WTC11 (cell line): ENCODE results near the gene PPP1R12B. TPM values are rescaled to one million over a fixed set of nuclear protein-coding genes. Genes with fewer than 3 reads are reported as not detected.

ENCODE experiments used
- ATAC-seq: fragments of 200-7000 bp; cut with Tn5 transposase; 2 replicates; pipeline ENCODE4 v1.10.0; 2021; ENCODE audit warnings: mild to moderate bottlenecking, moderate library complexity
- CTCF ChIA-PET: fragments of 300-600 bp; sonication (Branson Sonifier 250); formaldehyde crosslinking; loops from one replicate; lab custom pipeline; 2021; ENCODE audit warnings: antibody characterized with exemption; lab: Charles Lee
- POLR2A ChIA-PET: fragments of 350-600 bp; sonication (Branson Sonifier 250); formaldehyde crosslinking; loops from one replicate; lab custom pipeline; 2021; ENCODE audit warnings: antibody characterized with exemption; lab: Charles Lee
- DNase-seq: peaks from one replicate; pipeline ENCODE4 v3.0.0; 2021; ENCODE audit warnings: low spot score
- H3K27ac Mint-ChIP-seq: 2 replicates; pipeline ENCODE4 v1.8.0; 2021; ENCODE audit warnings: mixed read lengths
- H3K27me3 Mint-ChIP-seq: 2 replicates; pipeline ENCODE4 v1.8.0; 2021; ENCODE audit warnings: low read depth, mild to moderate bottlenecking, moderate library complexity, mixed read lengths
- H3K36me3 Mint-ChIP-seq: 2 replicates; pipeline ENCODE4 v1.8.0; 2021; ENCODE audit warnings: mixed read lengths
- H3K4me1 Mint-ChIP-seq: 2 replicates; pipeline ENCODE4 v1.8.0; 2022; ENCODE audit warnings: mixed read lengths
- H3K4me3 Mint-ChIP-seq: 2 replicates; pipeline ENCODE4 v1.8.0; 2021; ENCODE audit warnings: mild to moderate bottlenecking, moderate library complexity, mixed read lengths
- H3K9me3 Mint-ChIP-seq: 2 replicates; pipeline ENCODE4 v1.8.0; 2021; ENCODE audit warnings: mixed read lengths
- FOXK1 ChIP-seq: sonication (generic); formaldehyde crosslinking; IDR thresholded peaks from 2 replicates; pipeline ENCODE4 v1.8.0; 2022; ENCODE audit warnings: mild to moderate bottlenecking, moderate library complexity, missing genetic modification reagents
- IRF2 ChIP-seq: sonication (generic); formaldehyde crosslinking; IDR thresholded peaks from 2 replicates; pipeline ENCODE4 v1.8.0; 2022; ENCODE audit warnings: low read depth, missing genetic modification reagents, borderline replicate concordance
- JUN ChIP-seq: sonication (generic); formaldehyde crosslinking; IDR thresholded peaks from 2 replicates; pipeline ENCODE4 v1.8.0; 2023; ENCODE audit warnings: mild to moderate bottlenecking, missing genetic modification reagents
- MYBL2 ChIP-seq: sonication (generic); formaldehyde crosslinking; IDR thresholded peaks from 2 replicates; pipeline ENCODE4 v1.8.1; 2023; ENCODE audit warnings: mild to moderate bottlenecking, moderate library complexity, missing genetic modification reagents
- NFATC4 ChIP-seq: fragments of 250-450 bp; sonication (Bioruptor Pico); IDR thresholded peaks from 2 replicates; pipeline ENCODE4 v1.9.0; 2021; ENCODE audit warnings: mild to moderate bottlenecking
- NR1H2 ChIP-seq: sonication (generic); formaldehyde crosslinking; IDR thresholded peaks from 2 replicates; pipeline ENCODE4 v1.9.0; 2021; ENCODE audit warnings: mild to moderate bottlenecking, moderate library complexity, missing genetic modification reagents
- NR2C2 ChIP-seq: sonication (generic); formaldehyde crosslinking; IDR thresholded peaks from 2 replicates; pipeline ENCODE4 v1.8.0; 2022; ENCODE audit warnings: mild to moderate bottlenecking, missing genetic modification reagents
- SMAD4 ChIP-seq: sonication (generic); formaldehyde crosslinking; IDR thresholded peaks from 2 replicates; pipeline ENCODE4 v1.8.0; 2022; ENCODE audit warnings: mild to moderate bottlenecking, missing genetic modification reagents
- TEAD1 ChIP-seq: sonication (generic); formaldehyde crosslinking; IDR thresholded peaks from 2 replicates; pipeline ENCODE4 v1.8.0; 2022; ENCODE audit warnings: mild to moderate bottlenecking, missing genetic modification reagents
- ZNF138 ChIP-seq: sonication (generic); formaldehyde crosslinking; conservative IDR thresholded peaks from 2 replicates; pipeline ENCODE4 v1.8.1; 2022; ENCODE audit warnings: mild to moderate bottlenecking, moderate library complexity, missing genetic modification reagents
- ZNF396 ChIP-seq: fragments of 250-450 bp; sonication (Bioruptor Pico); IDR thresholded peaks from 2 replicates; pipeline ENCODE4 v1.8.0; 2021; ENCODE audit warnings: mild to moderate bottlenecking, moderate library complexity, borderline replicate concordance
- ZNF416 ChIP-seq: fragments of 250-450 bp; sonication (Bioruptor Pico); IDR thresholded peaks from 2 replicates; pipeline ENCODE4 v1.9.0; 2021; ENCODE audit warnings: mild to moderate bottlenecking, inconsistent platforms
- ZNF423 ChIP-seq: fragments of 250-450 bp; sonication (Bioruptor Pico); IDR thresholded peaks from 2 replicates; pipeline ENCODE4 v2.1.2; 2022; ENCODE audit warnings: mild to moderate bottlenecking, moderate library complexity
- total RNA-seq: library from RNA; stranded (reverse); gene quantifications from 3 replicates; pipeline ENCODE4 v1.2.3, GENCODE V29; 2021
- TF ChIP-seq, protein P1 (sequence below): fragments of 200-600 bp; IDR thresholded peaks from 2 replicates; pipeline ENCODE4 v1.8.0; 2022; ENCODE audit warnings: antibody characterized with exemption
- TF ChIP-seq, protein P2 (sequence below): sonication (generic); formaldehyde crosslinking; IDR thresholded peaks from 2 replicates; pipeline ENCODE4 v1.8.0; 2022; ENCODE audit warnings: missing genetic modification reagents
- TF ChIP-seq, protein P3 (sequence below): sonication (generic); formaldehyde crosslinking; conservative IDR thresholded peaks from 2 replicates; pipeline ENCODE4 v1.8.1; 2023; ENCODE audit warnings: mild to moderate bottlenecking, low read depth, missing genetic modification reagents, moderate library complexity
- TF ChIP-seq, protein P4 (sequence below): sonication (generic); formaldehyde crosslinking; IDR thresholded peaks from 2 replicates; pipeline ENCODE4 v1.8.1; 2023; ENCODE audit warnings: mild to moderate bottlenecking, moderate library complexity, missing genetic modification reagents
- TF ChIP-seq, protein P5 (sequence below): sonication (generic); formaldehyde crosslinking; IDR thresholded peaks from 2 replicates; pipeline ENCODE4 v1.8.1; 2023; ENCODE audit warnings: mild to moderate bottlenecking, missing genetic modification reagents, moderate library complexity
- TF ChIP-seq, protein P6 (sequence below): sonication (generic); formaldehyde crosslinking; IDR thresholded peaks from 2 replicates; pipeline ENCODE4 v1.8.1; 2023; ENCODE audit warnings: mild to moderate bottlenecking, missing genetic modification reagents
- TF ChIP-seq, protein P7 (sequence below): sonication (generic); formaldehyde crosslinking; IDR thresholded peaks from 2 replicates; pipeline ENCODE4 v1.8.1; 2022; ENCODE audit warnings: mild to moderate bottlenecking, moderate library complexity, missing genetic modification reagents

The PPP1R12B gene
- total RNA-seq, 1 experiment from 2014 or later, result 19.2 TPM

DNA sequence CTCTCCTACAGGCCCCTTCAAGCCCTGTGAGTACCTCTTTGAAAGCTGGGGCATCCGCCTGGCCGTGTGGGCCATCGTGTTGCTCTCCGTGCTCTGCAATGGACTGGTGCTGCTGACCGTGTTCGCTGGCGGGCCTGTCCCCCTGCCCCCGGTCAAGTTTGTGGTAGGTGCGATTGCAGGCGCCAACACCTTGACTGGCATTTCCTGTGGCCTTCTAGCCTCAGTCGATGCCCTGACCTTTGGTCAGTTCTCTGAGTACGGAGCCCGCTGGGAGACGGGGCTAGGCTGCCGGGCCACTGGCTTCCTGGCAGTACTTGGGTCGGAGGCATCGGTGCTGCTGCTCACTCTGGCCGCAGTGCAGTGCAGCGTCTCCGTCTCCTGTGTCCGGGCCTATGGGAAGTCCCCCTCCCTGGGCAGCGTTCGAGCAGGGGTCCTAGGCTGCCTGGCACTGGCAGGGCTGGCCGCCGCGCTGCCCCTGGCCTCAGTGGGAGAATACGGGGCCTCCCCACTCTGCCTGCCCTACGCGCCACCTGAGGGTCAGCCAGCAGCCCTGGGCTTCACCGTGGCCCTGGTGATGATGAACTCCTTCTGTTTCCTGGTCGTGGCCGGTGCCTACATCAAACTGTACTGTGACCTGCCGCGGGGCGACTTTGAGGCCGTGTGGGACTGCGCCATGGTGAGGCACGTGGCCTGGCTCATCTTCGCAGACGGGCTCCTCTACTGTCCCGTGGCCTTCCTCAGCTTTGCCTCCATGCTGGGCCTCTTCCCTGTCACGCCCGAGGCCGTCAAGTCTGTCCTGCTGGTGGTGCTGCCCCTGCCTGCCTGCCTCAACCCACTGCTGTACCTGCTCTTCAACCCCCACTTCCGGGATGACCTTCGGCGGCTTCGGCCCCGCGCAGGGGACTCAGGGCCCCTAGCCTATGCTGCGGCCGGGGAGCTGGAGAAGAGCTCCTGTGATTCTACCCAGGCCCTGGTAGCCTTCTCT is 30.3 kb upstream of the PPP1R12B start:
- no peak for ATAC-seq
- ChIA-PET CTCF (interaction anchor here (1.4 to 6.9 kb wide), 3 partner anchors 125 to 164 kb away, joined by 3 to 49 read pairs (median 7); partner anchors contain the start of gene LGR6), POLR2A (no interaction called here)
- H3K36me3 Mint-ChIP-seq, result no peaks in the 10 kb centered on the region
- no peak for DNase-seq
- H3K27ac Mint-ChIP-seq, result no peak overlapping the region
- TF ChIP-seq NR1H2, result no peak
- TF ChIP-seq, protein P1, sequence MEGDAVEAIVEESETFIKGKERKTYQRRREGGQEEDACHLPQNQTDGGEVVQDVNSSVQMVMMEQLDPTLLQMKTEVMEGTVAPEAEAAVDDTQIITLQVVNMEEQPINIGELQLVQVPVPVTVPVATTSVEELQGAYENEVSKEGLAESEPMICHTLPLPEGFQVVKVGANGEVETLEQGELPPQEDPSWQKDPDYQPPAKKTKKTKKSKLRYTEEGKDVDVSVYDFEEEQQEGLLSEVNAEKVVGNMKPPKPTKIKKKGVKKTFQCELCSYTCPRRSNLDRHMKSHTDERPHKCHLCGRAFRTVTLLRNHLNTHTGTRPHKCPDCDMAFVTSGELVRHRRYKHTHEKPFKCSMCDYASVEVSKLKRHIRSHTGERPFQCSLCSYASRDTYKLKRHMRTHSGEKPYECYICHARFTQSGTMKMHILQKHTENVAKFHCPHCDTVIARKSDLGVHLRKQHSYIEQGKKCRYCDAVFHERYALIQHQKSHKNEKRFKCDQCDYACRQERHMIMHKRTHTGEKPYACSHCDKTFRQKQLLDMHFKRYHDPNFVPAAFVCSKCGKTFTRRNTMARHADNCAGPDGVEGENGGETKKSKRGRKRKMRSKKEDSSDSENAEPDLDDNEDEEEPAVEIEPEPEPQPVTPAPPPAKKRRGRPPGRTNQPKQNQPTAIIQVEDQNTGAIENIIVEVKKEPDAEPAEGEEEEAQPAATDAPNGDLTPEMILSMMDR, result no peak
- TF ChIP-seq, all 79 proteins: peak for 0
- H3K9me3 Mint-ChIP-seq, result no peaks in the 10 kb centered on the region
- H3K4me3 Mint-ChIP-seq, result no peak overlapping the region
- no peaks in the 10 kb centered on the region for H3K27me3 Mint-ChIP-seq
- peaks cover 15% of the 10 kb centered on the region for H3K4me1 Mint-ChIP-seq

DNA sequence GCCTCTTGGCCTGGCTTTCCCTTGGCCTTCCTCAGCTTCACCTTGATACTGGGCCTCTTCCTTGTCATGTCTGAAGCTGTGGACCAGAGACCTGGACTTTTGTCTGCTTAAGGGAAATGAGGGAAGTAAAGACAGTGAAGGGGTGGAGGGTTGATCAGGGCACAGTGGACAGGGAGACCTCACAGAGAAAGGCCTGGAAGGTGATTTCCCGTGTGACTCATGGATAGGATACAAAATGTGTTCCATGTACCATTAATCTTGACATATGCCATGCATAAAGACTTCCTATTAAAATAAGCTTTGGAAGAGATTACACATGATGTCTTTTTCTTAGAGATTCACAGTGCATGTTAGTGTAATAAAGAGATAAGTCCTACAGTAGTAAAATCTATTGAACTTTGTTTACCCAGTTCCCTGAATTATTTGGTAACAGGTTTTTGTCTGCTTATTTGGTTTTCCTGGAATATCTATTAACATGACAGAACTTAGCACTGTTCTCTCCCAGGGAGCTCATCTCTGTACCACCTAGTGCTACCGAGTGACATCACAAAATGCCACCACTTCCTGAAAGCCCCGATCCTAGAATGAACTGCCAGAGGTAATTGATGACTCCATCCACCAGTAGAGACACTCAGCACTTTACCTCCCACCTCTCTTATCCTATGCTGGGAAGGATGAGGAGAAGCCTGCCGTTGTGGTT is 29.0 kb upstream of the PPP1R12B start:
- ATAC-seq, result no peak
- Mint-ChIP-seq H3K36me3 (no peaks in the 10 kb centered on the region), H3K9me3 (no peaks in the 10 kb centered on the region), H3K27me3 (no peaks in the 10 kb centered on the region), H3K4me3 (no peak overlapping the region), H3K27ac (no peak overlapping the region), H3K4me1 (peaks cover 15% of the 10 kb centered on the region)
- no peak for DNase-seq
- ChIA-PET CTCF (interaction anchor here (1.5 kb wide), 1 partner anchor 165 kb away, joined by 3 read pairs; no protein-coding TSS in a partner anchor), POLR2A (no interaction called here)
- TF ChIP-seq FOXK1 (CRISPR knock-in tag), result no peak
- TF ChIP-seq ZNF423 (CRISPR knock-in tag), result no peak
- TF ChIP-seq, protein P2, sequence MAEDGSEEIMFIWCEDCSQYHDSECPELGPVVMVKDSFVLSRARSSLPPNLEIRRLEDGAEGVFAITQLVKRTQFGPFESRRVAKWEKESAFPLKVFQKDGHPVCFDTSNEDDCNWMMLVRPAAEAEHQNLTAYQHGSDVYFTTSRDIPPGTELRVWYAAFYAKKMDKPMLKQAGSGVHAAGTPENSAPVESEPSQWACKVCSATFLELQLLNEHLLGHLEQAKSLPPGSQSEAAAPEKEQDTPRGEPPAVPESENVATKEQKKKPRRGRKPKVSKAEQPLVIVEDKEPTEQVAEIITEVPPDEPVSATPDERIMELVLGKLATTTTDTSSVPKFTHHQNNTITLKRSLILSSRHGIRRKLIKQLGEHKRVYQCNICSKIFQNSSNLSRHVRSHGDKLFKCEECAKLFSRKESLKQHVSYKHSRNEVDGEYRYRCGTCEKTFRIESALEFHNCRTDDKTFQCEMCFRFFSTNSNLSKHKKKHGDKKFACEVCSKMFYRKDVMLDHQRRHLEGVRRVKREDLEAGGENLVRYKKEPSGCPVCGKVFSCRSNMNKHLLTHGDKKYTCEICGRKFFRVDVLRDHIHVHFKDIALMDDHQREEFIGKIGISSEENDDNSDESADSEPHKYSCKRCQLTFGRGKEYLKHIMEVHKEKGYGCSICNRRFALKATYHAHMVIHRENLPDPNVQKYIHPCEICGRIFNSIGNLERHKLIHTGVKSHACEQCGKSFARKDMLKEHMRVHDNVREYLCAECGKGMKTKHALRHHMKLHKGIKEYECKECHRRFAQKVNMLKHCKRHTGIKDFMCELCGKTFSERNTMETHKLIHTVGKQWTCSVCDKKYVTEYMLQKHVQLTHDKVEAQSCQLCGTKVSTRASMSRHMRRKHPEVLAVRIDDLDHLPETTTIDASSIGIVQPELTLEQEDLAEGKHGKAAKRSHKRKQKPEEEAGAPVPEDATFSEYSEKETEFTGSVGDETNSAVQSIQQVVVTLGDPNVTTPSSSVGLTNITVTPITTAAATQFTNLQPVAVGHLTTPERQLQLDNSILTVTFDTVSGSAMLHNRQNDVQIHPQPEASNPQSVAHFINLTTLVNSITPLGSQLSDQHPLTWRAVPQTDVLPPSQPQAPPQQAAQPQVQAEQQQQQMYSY (CRISPR knock-in tag), result no peak
- TF ChIP-seq MYBL2 (CRISPR knock-in tag), result no peak
- TF ChIP-seq NR2C2 (CRISPR knock-in tag), result no peak
- no peak for TF ChIP-seq JUN (CRISPR knock-in tag)
- TF ChIP-seq ZNF416 (CRISPR knock-in tag), result no peak
- TF ChIP-seq ZNF138 (CRISPR knock-in tag), result no peak
- no peak for TF ChIP-seq NFATC4
- no peak for TF ChIP-seq IRF2 (CRISPR knock-in tag)
- TF ChIP-seq, protein P3, sequence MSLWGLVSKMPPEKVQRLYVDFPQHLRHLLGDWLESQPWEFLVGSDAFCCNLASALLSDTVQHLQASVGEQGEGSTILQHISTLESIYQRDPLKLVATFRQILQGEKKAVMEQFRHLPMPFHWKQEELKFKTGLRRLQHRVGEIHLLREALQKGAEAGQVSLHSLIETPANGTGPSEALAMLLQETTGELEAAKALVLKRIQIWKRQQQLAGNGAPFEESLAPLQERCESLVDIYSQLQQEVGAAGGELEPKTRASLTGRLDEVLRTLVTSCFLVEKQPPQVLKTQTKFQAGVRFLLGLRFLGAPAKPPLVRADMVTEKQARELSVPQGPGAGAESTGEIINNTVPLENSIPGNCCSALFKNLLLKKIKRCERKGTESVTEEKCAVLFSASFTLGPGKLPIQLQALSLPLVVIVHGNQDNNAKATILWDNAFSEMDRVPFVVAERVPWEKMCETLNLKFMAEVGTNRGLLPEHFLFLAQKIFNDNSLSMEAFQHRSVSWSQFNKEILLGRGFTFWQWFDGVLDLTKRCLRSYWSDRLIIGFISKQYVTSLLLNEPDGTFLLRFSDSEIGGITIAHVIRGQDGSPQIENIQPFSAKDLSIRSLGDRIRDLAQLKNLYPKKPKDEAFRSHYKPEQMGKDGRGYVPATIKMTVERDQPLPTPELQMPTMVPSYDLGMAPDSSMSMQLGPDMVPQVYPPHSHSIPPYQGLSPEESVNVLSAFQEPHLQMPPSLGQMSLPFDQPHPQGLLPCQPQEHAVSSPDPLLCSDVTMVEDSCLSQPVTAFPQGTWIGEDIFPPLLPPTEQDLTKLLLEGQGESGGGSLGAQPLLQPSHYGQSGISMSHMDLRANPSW (CRISPR knock-in tag), result no peak
- no peak for TF ChIP-seq ZNF396 (CRISPR knock-in tag)
- TF ChIP-seq, protein P4, sequence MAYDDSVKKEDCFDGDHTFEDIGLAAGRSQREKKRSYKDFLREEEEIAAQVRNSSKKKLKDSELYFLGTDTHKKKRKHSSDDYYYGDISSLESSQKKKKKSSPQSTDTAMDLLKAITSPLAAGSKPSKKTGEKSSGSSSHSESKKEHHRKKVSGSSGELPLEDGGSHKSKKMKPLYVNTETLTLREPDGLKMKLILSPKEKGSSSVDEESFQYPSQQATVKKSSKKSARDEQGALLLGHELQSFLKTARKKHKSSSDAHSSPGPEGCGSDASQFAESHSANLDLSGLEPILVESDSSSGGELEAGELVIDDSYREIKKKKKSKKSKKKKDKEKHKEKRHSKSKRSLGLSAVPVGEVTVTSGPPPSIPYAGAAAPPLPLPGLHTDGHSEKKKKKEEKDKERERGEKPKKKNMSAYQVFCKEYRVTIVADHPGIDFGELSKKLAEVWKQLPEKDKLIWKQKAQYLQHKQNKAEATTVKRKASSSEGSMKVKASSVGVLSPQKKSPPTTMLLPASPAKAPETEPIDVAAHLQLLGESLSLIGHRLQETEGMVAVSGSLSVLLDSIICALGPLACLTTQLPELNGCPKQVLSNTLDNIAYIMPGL (CRISPR knock-in tag), result no peak
- no peak for TF ChIP-seq SMAD4
- TF ChIP-seq TEAD1 (CRISPR knock-in tag), result no peak
- TF ChIP-seq, protein P5, sequence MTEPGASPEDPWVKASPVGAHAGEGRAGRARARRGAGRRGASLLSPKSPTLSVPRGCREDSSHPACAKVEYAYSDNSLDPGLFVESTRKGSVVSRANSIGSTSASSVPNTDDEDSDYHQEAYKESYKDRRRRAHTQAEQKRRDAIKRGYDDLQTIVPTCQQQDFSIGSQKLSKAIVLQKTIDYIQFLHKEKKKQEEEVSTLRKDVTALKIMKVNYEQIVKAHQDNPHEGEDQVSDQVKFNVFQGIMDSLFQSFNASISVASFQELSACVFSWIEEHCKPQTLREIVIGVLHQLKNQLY, result no peak
- TF ChIP-seq, protein P6, sequence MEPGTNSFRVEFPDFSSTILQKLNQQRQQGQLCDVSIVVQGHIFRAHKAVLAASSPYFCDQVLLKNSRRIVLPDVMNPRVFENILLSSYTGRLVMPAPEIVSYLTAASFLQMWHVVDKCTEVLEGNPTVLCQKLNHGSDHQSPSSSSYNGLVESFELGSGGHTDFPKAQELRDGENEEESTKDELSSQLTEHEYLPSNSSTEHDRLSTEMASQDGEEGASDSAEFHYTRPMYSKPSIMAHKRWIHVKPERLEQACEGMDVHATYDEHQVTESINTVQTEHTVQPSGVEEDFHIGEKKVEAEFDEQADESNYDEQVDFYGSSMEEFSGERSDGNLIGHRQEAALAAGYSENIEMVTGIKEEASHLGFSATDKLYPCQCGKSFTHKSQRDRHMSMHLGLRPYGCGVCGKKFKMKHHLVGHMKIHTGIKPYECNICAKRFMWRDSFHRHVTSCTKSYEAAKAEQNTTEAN, result no peak
- TF ChIP-seq, protein P7, sequence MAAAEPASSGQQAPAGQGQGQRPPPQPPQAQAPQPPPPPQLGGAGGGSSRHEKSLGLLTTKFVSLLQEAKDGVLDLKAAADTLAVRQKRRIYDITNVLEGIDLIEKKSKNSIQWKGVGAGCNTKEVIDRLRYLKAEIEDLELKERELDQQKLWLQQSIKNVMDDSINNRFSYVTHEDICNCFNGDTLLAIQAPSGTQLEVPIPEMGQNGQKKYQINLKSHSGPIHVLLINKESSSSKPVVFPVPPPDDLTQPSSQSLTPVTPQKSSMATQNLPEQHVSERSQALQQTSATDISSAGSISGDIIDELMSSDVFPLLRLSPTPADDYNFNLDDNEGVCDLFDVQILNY (CRISPR knock-in tag), result no peak
